Measurements from ENCODE around the gene SLC9C2.

GRCh38 chr1:173477286-173478093, 125.4 kb downstream of the SLC9C2 start, which contains the start of gene PRDX6:
- no peak; the same call in 1 of the 2 replicates for TF ChIP-seq CTCF (conservative IDR thresholded peaks at IDR 0.05; ENCODE audit: low read depth, low read length)
- TF ChIP-seq EZH2 (IDR thresholded peaks at IDR 0.05; ENCODE audit: low read length, unreplicated experiment), result no peak
